IMR-90 (cell line): ENCODE data around the gene FNIP2. TPM values are rescaled to one million over a fixed set of nuclear protein-coding genes. Genes with fewer than 3 reads are reported as not detected.

Source experiments
- ATAC-seq: fragments of 200-7000 bp; cut with Tn5 transposase; 2 replicates; pipeline ENCODE4 v1.9.1; 2020; ENCODE audit warnings: low read depth, mild to moderate bottlenecking, moderate library complexity
- BruUV-seq: library from RNA; stranded (reverse); fragments of 400-500 nt; replicated peaks from 2 replicates; lab custom pipeline; 2021; lab: Mats Ljungman, UMichigan
- CTCF ChIA-PET: fragments of 300-600 bp; formaldehyde crosslinking; extraction: SDS; loops from one replicate; lab custom pipeline; 2021; ENCODE audit warnings: antibody characterized with exemption; lab: Yijun Ruan, JAX
- POLR2A ChIA-PET: fragments of 300-600 bp; sonication (Branson Sonifier 250); formaldehyde crosslinking; loops from one replicate; lab custom pipeline; 2022; ENCODE audit warnings: antibody characterized with exemption; ENCODE audit not compliant: unreplicated experiment; lab: Charles Lee
- DNase-seq: peaks from one replicate; pipeline ENCODE4 v3.0.0; 2013
- H2AFZ ChIP-seq: replicated peaks from 2 replicates; pipeline ENCODE3; 2013; ENCODE audit warnings: low read length, mild to moderate bottlenecking; ENCODE audit not compliant: poor library complexity
- H2AK5ac ChIP-seq: 2 replicates; pipeline ENCODE4 v1.6.1; 2013; ENCODE audit warnings: low read depth, low read length, inconsistent platforms
- H2AK9ac ChIP-seq: replicated peaks from 2 replicates; pipeline ENCODE3; 2013; ENCODE audit warnings: mild to moderate bottlenecking, low read depth, low read length, moderate library complexity; ENCODE audit not compliant: poor library complexity
- H2BK120ac ChIP-seq: 2 replicates; pipeline ENCODE4 v1.6.1; 2013; ENCODE audit warnings: low read depth, low read length, inconsistent platforms
- H2BK15ac ChIP-seq: 3 replicates; pipeline ENCODE4 v1.6.1; 2013; ENCODE audit warnings: low read depth, low read length, inconsistent platforms
- H2BK20ac ChIP-seq: 2 replicates; pipeline ENCODE4 v1.6.1; 2013; ENCODE audit warnings: low read depth, mild to moderate bottlenecking, inconsistent platforms, low read length, moderate library complexity
- H2BK5ac ChIP-seq: 2 replicates; pipeline ENCODE4 v1.6.1; 2013; ENCODE audit warnings: mild to moderate bottlenecking, low read depth, low read length, inconsistent platforms; ENCODE audit not compliant: poor library complexity, severe bottlenecking
- H3K14ac ChIP-seq: replicated peaks from 2 replicates; pipeline ENCODE4 v1.6.1; 2013; ENCODE audit warnings: low read depth, low read length, inconsistent platforms
- H3K18ac ChIP-seq: 2 replicates; pipeline ENCODE4 v1.6.1; 2013; ENCODE audit warnings: low read depth, low read length, control low read depth
- H3K23ac ChIP-seq: 2 replicates; pipeline ENCODE4 v1.6.1; 2013; ENCODE audit warnings: low read depth, low read length, inconsistent platforms
- H3K27ac ChIP-seq: 2 replicates; pipeline ENCODE4 v1.5.1; 2013; ENCODE audit warnings: mild to moderate bottlenecking, control low read depth, low read length; ENCODE audit not compliant: insufficient read depth
- H3K27me3 ChIP-seq: 2 replicates; pipeline ENCODE4 v1.6.1; 2013; ENCODE audit warnings: low read length; ENCODE audit not compliant: control insufficient read depth, insufficient read depth
- H3K36me3 ChIP-seq: 2 replicates; pipeline ENCODE4 v1.6.1; 2013; ENCODE audit warnings: low read length, mixed read lengths; ENCODE audit not compliant: control insufficient read depth, insufficient read depth
- H3K4ac ChIP-seq: 2 replicates; pipeline ENCODE4 v1.6.1; 2013; ENCODE audit warnings: low read depth, low read length, inconsistent platforms
- H3K4me1 ChIP-seq: 2 replicates; pipeline ENCODE4 v1.6.1; 2013; ENCODE audit warnings: low read length, mixed read lengths; ENCODE audit not compliant: control insufficient read depth, insufficient read depth
- H3K4me2 ChIP-seq: 2 replicates; pipeline ENCODE4 v1.6.1; 2013; ENCODE audit warnings: low read depth, mild to moderate bottlenecking, control low read depth, low read length, moderate library complexity
- H3K4me3 ChIP-seq: 2 replicates; pipeline ENCODE4 v1.5.1; 2013; ENCODE audit warnings: low read depth, mild to moderate bottlenecking, control low read depth, low read length, moderate library complexity; ENCODE audit not compliant: insufficient read depth
- H3K56ac ChIP-seq: 2 replicates; pipeline ENCODE4 v1.6.1; 2013; ENCODE audit warnings: low read length, inconsistent platforms; ENCODE audit not compliant: insufficient read depth; ENCODE audit errors: extremely low read depth
- H3K79me1 ChIP-seq, 2 experiments: 2 replicates each; pipeline ENCODE4 v1.6.1; 2013; ENCODE audit warnings: low read length in 2 of 2, inconsistent platforms in 1 of 2, low read depth in 1 of 2
- H3K9ac ChIP-seq: 2 replicates; pipeline ENCODE4 v1.6.1; 2013; ENCODE audit warnings: low read depth, low read length, control low read depth
- H3K9me1 ChIP-seq: 2 replicates; pipeline ENCODE4 v1.6.1; 2013; ENCODE audit warnings: low read length, inconsistent platforms; ENCODE audit not compliant: insufficient read depth
- H3K9me3 ChIP-seq: 2 replicates; pipeline ENCODE4 v1.6.1; 2013; ENCODE audit warnings: low read length; ENCODE audit not compliant: control insufficient read depth, insufficient read depth
- H4K20me1 ChIP-seq: 2 replicates; pipeline ENCODE4 v1.6.1; 2013; ENCODE audit warnings: low read length, inconsistent platforms; ENCODE audit not compliant: insufficient read depth
- H4K5ac ChIP-seq: 2 replicates; pipeline ENCODE4 v1.6.1; 2013; ENCODE audit warnings: mild to moderate bottlenecking, low read depth, low read length, control low read depth
- H4K8ac ChIP-seq, 2 experiments: 2 replicates each; pipeline ENCODE4 v1.6.1; 2013; ENCODE audit warnings: low read depth in 2 of 2, low read length in 2 of 2, control low read depth in 1 of 2, inconsistent platforms in 1 of 2
- H4K91ac ChIP-seq: 2 replicates; pipeline ENCODE4 v1.6.1; 2013; ENCODE audit warnings: low read depth, low read length, inconsistent platforms; ENCODE audit not compliant: insufficient read depth
- CEBPB ChIP-seq: IDR thresholded peaks from 2 replicates; pipeline ENCODE4 v1.6.1; 2012; ENCODE audit warnings: low read depth, low read length, improper control_type of control experiment
- CHD1 ChIP-seq: IDR thresholded peaks from 2 replicates; pipeline ENCODE4 v1.6.1; 2012; ENCODE audit warnings: low read depth, low read length, improper control_type of control experiment
- ELK1 ChIP-seq: fragments of 150-350 bp; IDR thresholded peaks from 2 replicates; pipeline ENCODE4 v1.6.1; 2016; ENCODE audit warnings: low read depth, mild to moderate bottlenecking, low read length, moderate library complexity, borderline replicate concordance
- FOS ChIP-seq: fragments of 150-350 bp; IDR thresholded peaks from 2 replicates; pipeline ENCODE4 v1.6.1; 2016; ENCODE audit warnings: low read depth, low read length
- MAFK ChIP-seq: IDR thresholded peaks from 2 replicates; pipeline ENCODE4 v1.6.1; 2012; ENCODE audit warnings: low read depth, low read length, improper control_type of control experiment
- MAZ ChIP-seq: IDR thresholded peaks from 2 replicates; pipeline ENCODE4 v1.6.1; 2012; ENCODE audit warnings: low read depth, mild to moderate bottlenecking, low read length, improper control_type of control experiment, moderate library complexity, borderline replicate concordance
- POLR2A ChIP-seq: IDR thresholded peaks from 2 replicates; pipeline ENCODE4 v1.6.1; 2012; ENCODE audit warnings: mild to moderate bottlenecking, low read depth, low read length
- RAD21 ChIP-seq: IDR thresholded peaks from 2 replicates; pipeline ENCODE4 v1.6.1; 2012; ENCODE audit warnings: low read length, improper control_type of control experiment
- RCOR1 ChIP-seq: IDR thresholded peaks from 2 replicates; pipeline ENCODE4 v1.6.1; 2012; ENCODE audit warnings: mild to moderate bottlenecking, low read length, improper control_type of control experiment; ENCODE audit not compliant: insufficient replicate concordance
- SMC3 ChIP-seq: fragments of 150-350 bp; IDR thresholded peaks from 2 replicates; pipeline ENCODE4 v1.6.1; 2016; ENCODE audit warnings: low read depth, mild to moderate bottlenecking, antibody characterized with exemption, low read length, moderate library complexity
- WGBS, 2 experiments: methylation state at CpG; one replicate each; pipeline versions ENCODE4 v1.1.5 to v1.1.7; 2013; ENCODE audit warnings: missing lambda C conversion rate in 2 of 2; ENCODE audit not compliant: insufficient read length in 1 of 2; ENCODE audit errors: extremely low coverage in 2 of 2; 5-methylcytosine and 5-hydroxymethylcytosine counted together
- dilution Hi-C: fragments of 300-500 bp; cut with HindIII; formaldehyde crosslinking; loops from one replicate; pipeline ENCODE4 v1.14.3; 2018; ENCODE audit warnings: low sequenced_read_pairs; ENCODE audit not compliant: unreplicated experiment
- in situ Hi-C: fragments of 300-500 bp; cut with MboI; formaldehyde crosslinking; loops from 3 replicates; pipeline ENCODE4 v1.14.3; 2019; ENCODE audit warnings: low sequenced_read_pairs, inconsistent platforms, mixed read lengths
- intact Hi-C: fragments of 100-400 bp; cut with micrococcal nuclease; formaldehyde crosslinking; loops from 2 replicates; pipeline ENCODE4 v1.10.0; 2022
- polyA plus RNA-seq, 3 experiments: library from polyadenylated mRNA; depleted of rRNA; stranded (reverse); fragments of >200 nt; gene quantifications; 2 replicates each; pipeline ENCODE4 v1.2.3, GENCODE V29; 2012; ENCODE audit warnings: low replicate concordance in 1 of 3
- total RNA-seq: library from RNA; depleted of rRNA; stranded (reverse); fragments of >200 nt; gene quantifications from 2 replicates; pipeline ENCODE4 v1.2.3, GENCODE V29; 2012
- TF ChIP-seq, protein P1 (sequence below): conservative IDR thresholded peaks from 2 replicates; pipeline ENCODE4 v1.5.1; 2012; ENCODE audit warnings: mild to moderate bottlenecking, low read depth, low read length, improper control_type of control experiment
- TF ChIP-seq, protein P2 (sequence below): fragments of 150-350 bp; IDR thresholded peaks from 2 replicates; pipeline ENCODE4 v1.6.1; 2017; ENCODE audit warnings: mild to moderate bottlenecking, antibody characterized with exemption, low read length, low read depth

FNIP2 gene
- total and polyA plus RNA-seq, 2 of the 4 experiments (the other 2 are of a cell fraction), result 4.7 to 24.6 TPM

- ATAC-seq, result no peak
Observed at GRCh38 chr4:158778712-158779111, 9.9 kb downstream of the FNIP2 start.

More at GRCh38 chr4:158778712-158779111, 9.9 kb downstream of the FNIP2 start:
- Histone ChIP-seq H4K5ac (peak overlapping the region; percentile 72; the same call in 1 of the 2 replicates), H3K18ac (no peak overlapping the region), H3K36me3 (no peaks in the 10 kb centered on the region), H2AK9ac (no peak overlapping the region), H2AFZ (no peak overlapping the region), H3K14ac (no peak overlapping the region), H3K9ac (no peak overlapping the region), H3K56ac (no peak overlapping the region), H3K4me3 (no peak overlapping the region), H3K4ac (no peak overlapping the region), H3K23ac (no peak overlapping the region), H3K4me1 (peaks cover 27% of the 10 kb centered on the region), H3K79me1 (peaks cover 31 to 64% of the 10 kb centered on the region in 2 experiments), H3K27me3 (no peaks in the 10 kb centered on the region), H2AK5ac (no peak overlapping the region), H4K91ac (no peak overlapping the region), H4K20me1 (no peaks in the 10 kb centered on the region; the same call in 1 of the 2 replicates), H3K27ac (no peak overlapping the region), H2BK120ac (no peak overlapping the region), H3K4me2 (no peak overlapping the region), H4K8ac (no peak overlapping the region), H2BK15ac (no peak overlapping the region; the same call in 2 of the 3 replicates), H2BK20ac (no peak overlapping the region), H2BK5ac (no peak overlapping the region), H3K9me1 (peaks cover 12% of the 10 kb centered on the region), H3K9me3 (no peaks in the 10 kb centered on the region)
- intact Hi-C loops, result no loop called here
- in situ Hi-C loops, result no loop called here
- ChIA-PET CTCF (no interaction called here), POLR2A (no interaction called here)
- dilution Hi-C loops, result no loop called here
- no TSS peak for BruUV-seq
- TF ChIP-seq POLR2A (no peak), SMC3 (no peak), CEBPB (no peak), MAFK (no peak), ELK1 (no peak), RCOR1 (no peak), FOS (no peak), MAZ (no peak), CHD1 (no peak), RAD21 (no peak)
- TF ChIP-seq, protein P1, sequence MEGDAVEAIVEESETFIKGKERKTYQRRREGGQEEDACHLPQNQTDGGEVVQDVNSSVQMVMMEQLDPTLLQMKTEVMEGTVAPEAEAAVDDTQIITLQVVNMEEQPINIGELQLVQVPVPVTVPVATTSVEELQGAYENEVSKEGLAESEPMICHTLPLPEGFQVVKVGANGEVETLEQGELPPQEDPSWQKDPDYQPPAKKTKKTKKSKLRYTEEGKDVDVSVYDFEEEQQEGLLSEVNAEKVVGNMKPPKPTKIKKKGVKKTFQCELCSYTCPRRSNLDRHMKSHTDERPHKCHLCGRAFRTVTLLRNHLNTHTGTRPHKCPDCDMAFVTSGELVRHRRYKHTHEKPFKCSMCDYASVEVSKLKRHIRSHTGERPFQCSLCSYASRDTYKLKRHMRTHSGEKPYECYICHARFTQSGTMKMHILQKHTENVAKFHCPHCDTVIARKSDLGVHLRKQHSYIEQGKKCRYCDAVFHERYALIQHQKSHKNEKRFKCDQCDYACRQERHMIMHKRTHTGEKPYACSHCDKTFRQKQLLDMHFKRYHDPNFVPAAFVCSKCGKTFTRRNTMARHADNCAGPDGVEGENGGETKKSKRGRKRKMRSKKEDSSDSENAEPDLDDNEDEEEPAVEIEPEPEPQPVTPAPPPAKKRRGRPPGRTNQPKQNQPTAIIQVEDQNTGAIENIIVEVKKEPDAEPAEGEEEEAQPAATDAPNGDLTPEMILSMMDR, result no peak
- TF ChIP-seq, protein P2, sequence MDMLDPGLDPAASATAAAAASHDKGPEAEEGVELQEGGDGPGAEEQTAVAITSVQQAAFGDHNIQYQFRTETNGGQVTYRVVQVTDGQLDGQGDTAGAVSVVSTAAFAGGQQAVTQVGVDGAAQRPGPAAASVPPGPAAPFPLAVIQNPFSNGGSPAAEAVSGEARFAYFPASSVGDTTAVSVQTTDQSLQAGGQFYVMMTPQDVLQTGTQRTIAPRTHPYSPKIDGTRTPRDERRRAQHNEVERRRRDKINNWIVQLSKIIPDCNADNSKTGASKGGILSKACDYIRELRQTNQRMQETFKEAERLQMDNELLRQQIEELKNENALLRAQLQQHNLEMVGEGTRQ, result no peak
- DNase-seq, result no peak
- no CpG with 5 or more reads among the region's 4 CpGs for WGBS, 2 experiments
